Superior temporal gyrus (tissue), 1 donor: ENCODE results near the gene UBE2I.
A peak's percentile ranks its signal among the peaks of the same experiment; 100 is the strongest.

ENCODE experiments used
- DNase-seq: peaks from one replicate; pipeline ENCODE4 v3.0.0-alpha.2; 2016; ENCODE audit errors: extremely low spot score

UBE2I gene

GRCh38 chr16:1357906-1358566 is 48.6 kb downstream of the UBE2I start:
- DNase-seq = no peak

GRCh38 chr16:1361685-1362360 is 52.4 kb downstream of the UBE2I start:
- DNase-seq = no peak

- no peak for DNase-seq
Observed at GRCh38 chr16:1362807-1363206, 53.4 kb downstream of the UBE2I start.

- DNase-seq = peak; percentile 37
Observed at GRCh38 chr16:1363501-1364041, 54.1 kb downstream of the UBE2I start.

- no peak for DNase-seq
Observed at GRCh38 chr16:1364510-1364909, 55.1 kb downstream of the UBE2I start.

GRCh38 chr16:1366060-1366711 is 56.8 kb downstream of the UBE2I start:
- no peak for DNase-seq

- no peak for DNase-seq
Observed at GRCh38 chr16:1366712-1367299, 57.4 kb downstream of the UBE2I start.

GRCh38 chr16:1367486-1368174 is 58.2 kb downstream of the UBE2I start:
- DNase-seq = no peak

GRCh38 chr16:1371054-1371978 is 61.9 kb downstream of the UBE2I start:
- no peak for DNase-seq

GRCh38 chr16:1372292-1372950 is 63.0 kb downstream of the UBE2I start:
- no peak for DNase-seq

- DNase-seq = no peak
Observed at GRCh38 chr16:1374418-1375297, 65.2 kb downstream of the UBE2I start.

- no peak for DNase-seq
Observed at GRCh38 chr16:1375298-1375640, 65.8 kb downstream of the UBE2I start.

GRCh38 chr16:1375741-1376410 is 66.4 kb downstream of the UBE2I start:
- no peak for DNase-seq
